K562 (cell line): Measurements from ENCODE around the gene INA.

Experiments used
- ARID4B ChIP-seq: sonication (generic); formaldehyde crosslinking; IDR thresholded peaks from 2 replicates; pipeline ENCODE4 v1.8.0; 2022; ENCODE audit warnings: mild to moderate bottlenecking, missing genetic modification reagents
- BACH1 ChIP-seq: fragments of 200-800 bp; sonication (Bioruptor generic); IDR thresholded peaks from 2 replicates; pipeline ENCODE4 v1.6.1; 2016; ENCODE audit warnings: missing genetic modification characterization, missing compliant biosample characterization
- BRCA1 ChIP-seq, 2 experiments: fragments of 450-650 bp in 1 of 2; sonication (generic) in 1 of 2; formaldehyde crosslinking in 1 of 2; IDR thresholded peaks; 2 replicates each; pipeline versions ENCODE4 v1.5.0 to v1.6.1; 2017 to 2020; ENCODE audit warnings: mild to moderate bottlenecking in 1 of 2, missing genetic modification reagents in 1 of 2
- CGGBP1 ChIP-seq: fragments of 250-450 bp; sonication (Bioruptor Pico); IDR thresholded peaks from 2 replicates; pipeline ENCODE4 v1.9.0; 2021; ENCODE audit warnings: mild to moderate bottlenecking
- CTCF ChIP-seq, 3 experiments: IDR thresholded peaks in 2 of 3; conservative IDR thresholded peaks in 1 of 3; 2 replicates each; pipeline ENCODE4 v1.5.1; 2011 to 2012; ENCODE audit warnings: low read length in 3 of 3, mild to moderate bottlenecking in 3 of 3, control low read depth in 2 of 3, improper control_type of control experiment in 1 of 3, inconsistent platforms in 1 of 3, low read depth in 1 of 3, mixed read lengths in 1 of 3, moderate library complexity in 1 of 3; ENCODE audit not compliant: insufficient read depth in 2 of 3
- L3MBTL2 ChIP-seq: fragments of 450-650 bp; IDR thresholded peaks from 2 replicates; pipeline ENCODE4 v1.6.1; 2016; ENCODE audit warnings: mild to moderate bottlenecking, moderate library complexity
- SNAPC5 ChIP-seq: fragments of 250-450 bp; sonication (Bioruptor Pico); IDR thresholded peaks from 2 replicates; pipeline ENCODE4 v1.8.0; 2021; ENCODE audit warnings: moderate library complexity, mild to moderate bottlenecking, inconsistent platforms
- TGIF2 ChIP-seq: sonication (generic); formaldehyde crosslinking; IDR thresholded peaks from 2 replicates; pipeline ENCODE4 v1.8.1; 2022; ENCODE audit warnings: mild to moderate bottlenecking, missing genetic modification reagents, moderate library complexity
- USF1 ChIP-seq: sonication (generic); formaldehyde crosslinking; IDR thresholded peaks from 2 replicates; pipeline ENCODE4 v1.9.0; 2022; ENCODE audit warnings: mild to moderate bottlenecking, missing genetic modification reagents
- ZNF174 ChIP-seq: fragments of 250-450 bp; sonication (Bioruptor Pico); IDR thresholded peaks from 2 replicates; pipeline ENCODE4 v1.4.0; 2020; ENCODE audit warnings: mild to moderate bottlenecking

GRCh38 chr10:103232131-103232673 lies 44.7 kb upstream of the INA start:
- TF ChIP-seq CTCF (IDR thresholded peaks at IDR 0.05 in 2 of 3, conservative IDR thresholded peaks at IDR 0.05 in 1 of 3; ENCODE audit: insufficient read depth in 2 of 3, low read depth in 1 of 3, low read length in 3 of 3) (no peak), SNAPC5 (CRISPR knock-in tag) (no peak), ARID4B (no peak), BACH1 (tag) (no peak), L3MBTL2 (no peak), BRCA1 (IDR thresholded peaks at IDR 0.05) (no peak), BRCA1 (CRISPR knock-in tag; IDR thresholded peaks at IDR 0.05) (no peak), TGIF2 (CRISPR knock-in tag) (no peak), ZNF174 (CRISPR knock-in tag) (no peak), CGGBP1 (CRISPR knock-in tag) (no peak), USF1 (CRISPR knock-in tag) (no peak)
